Fibroblast of skin of left biceps (primary cell): Measurements from ENCODE around the gene STOX2.

ENCODE experiments used
- DNase-seq, 2 experiments: peaks; one replicate each; pipeline ENCODE4 v3.0.0-alpha.2; 2013; ENCODE audit warnings: low read depth in 2 of 2

STOX2 gene

GRCh38 chr4:183905081-183905592 lies at the start of gene STOX2:
Gene STOX2 (plus strand): TSS chr4:183905307. CDS start chr4:183906791, 1,484 bp downstream.
- no peak for DNase-seq

GRCh38 chr4:183855323-183856190 lies 49.5 kb upstream of the STOX2 start:
- no peak for DNase-seq

- no peak for DNase-seq
Measured at GRCh38 chr4:183857040-183857439, 48.1 kb upstream of the STOX2 start.

GRCh38 chr4:183858011-183858615 lies 47.0 kb upstream of the STOX2 start:
- no peak for DNase-seq

GRCh38 chr4:183860119-183860518 lies 45.0 kb upstream of the STOX2 start:
- no peak for DNase-seq

GRCh38 chr4:183860731-183861130 lies 44.4 kb upstream of the STOX2 start:
- no peak for DNase-seq

- DNase-seq = no peak
Measured at GRCh38 chr4:183861426-183861825, 43.7 kb upstream of the STOX2 start.

GRCh38 chr4:183863155-183863825 lies 41.8 kb upstream of the STOX2 start:
- no peak for DNase-seq

- no peak for DNase-seq
Measured at GRCh38 chr4:183867247-183867646, 37.9 kb upstream of the STOX2 start.

GRCh38 chr4:183870997-183871396 lies 34.1 kb upstream of the STOX2 start:
- DNase-seq = no peak

- DNase-seq = peak; percentile 15 to 19
Measured at GRCh38 chr4:183871581-183871980, 33.5 kb upstream of the STOX2 start.

- DNase-seq = no peak
Measured at GRCh38 chr4:183872531-183872930, 32.6 kb upstream of the STOX2 start.

GRCh38 chr4:183873409-183874185 lies 31.5 kb upstream of the STOX2 start:
- DNase-seq = peak; percentile 3 to 7

GRCh38 chr4:183875251-183875825 lies 29.8 kb upstream of the STOX2 start:
- no peak for DNase-seq

- peak; percentile 44 to 45 for DNase-seq
Measured at GRCh38 chr4:183876268-183876934, 28.7 kb upstream of the STOX2 start.

GRCh38 chr4:183878251-183878970 lies 26.7 kb upstream of the STOX2 start:
- no peak for DNase-seq

GRCh38 chr4:183885205-183885720 lies 19.8 kb upstream of the STOX2 start:
- DNase-seq = no peak

GRCh38 chr4:183887351-183887750 lies 17.8 kb upstream of the STOX2 start:
- DNase-seq = no peak

- no peak for DNase-seq
Measured at GRCh38 chr4:183888564-183888963, 16.5 kb upstream of the STOX2 start.

- DNase-seq = no peak
Measured at GRCh38 chr4:183889190-183889589, 15.9 kb upstream of the STOX2 start.
